ENCODE results near the gene TSC22D2. TPM values are rescaled to one million over a fixed set of nuclear protein-coding genes. Genes with fewer than 3 reads are reported as not detected.

The TSC22D2 gene
- total and polyA plus RNA-seq, 10 of the 15 experiments (the other 5 are each of a cell fraction or from before 2014, with no cell fraction given), result 7.4 to 19.4 (median 10.9) TPM

- TF ChIP-seq MXI1 (IDR thresholded peaks at IDR 0.05; ENCODE audit: low read depth, low read length), result no peak
Measured at GRCh38 chr3:150411106-150411460, 3.0 kb downstream of the TSC22D2 start (continued).

GRCh38 chr3:150411546-150411945 lies 3.4 kb downstream of the TSC22D2 start:
- Histone ChIP-seq H3K9ac (ENCODE audit: control insufficient read depth, insufficient read depth, low read length) (peak overlapping the region; percentile 92), H3K4me2 (ENCODE audit: control insufficient read depth, insufficient read depth) (peak overlapping the region; percentile 82), H3K27ac (ENCODE audit: control insufficient read depth, insufficient read depth) (no peak overlapping the region), H3K27me3 (replicated peaks in 1 of 2; ENCODE audit: control insufficient read depth in 2 of 2, insufficient read depth in 2 of 2, low read length in 1 of 2) (no peaks in the 10 kb centered on the region), H3K36me3 (ENCODE audit: control insufficient read depth in 2 of 2, insufficient read depth in 2 of 2, low read length in 1 of 2) (no peaks in the 10 kb centered on the region), H2AFZ (ENCODE audit: control insufficient read depth, low read depth, low read length) (no peak overlapping the region), H3K4me1 (ENCODE audit: control insufficient read depth, insufficient read depth, low read length) (no peaks in the 10 kb centered on the region), H3K9me3 (replicated peaks; ENCODE audit: control insufficient read depth, insufficient read depth, low read length) (no peaks in the 10 kb centered on the region), H4K20me1 (ENCODE audit: control insufficient read depth, insufficient read depth) (peaks cover 3% of the 10 kb centered on the region), H3K79me2 (ENCODE audit: control insufficient read depth, insufficient read depth, low read length) (peaks cover 79% of the 10 kb centered on the region), H3K4me3 (peak overlapping the region; percentile 96)
- POLR2A ChIA-PET, result interaction anchor here (1.0 to 1.8 kb wide), 8 partner anchors 8 to 195 kb away, joined by 3 to 5 read pairs (median 4); partner anchors contain the start of gene SELENOT
- in situ Hi-C loops (cut with MboI), result no loop called here
- BruUV-seq (replicated peaks), result TSS peak; percentile 45
- CTCF ChIA-PET, result interaction anchor here (0.6 to 4.5 kb wide), 13 partner anchors 8 to 348 kb away, joined by 3 to 35 read pairs (median 5); no protein-coding TSS in a partner anchor
- RAD21 ChIA-PET (ENCODE audit: unreplicated experiment), result interaction anchor here (0.8 to 2.8 kb wide), 12 partner anchors 9 to 191 kb away, joined by 3 to 22 read pairs (median 4); partner anchors contain the start of gene SELENOT
- FAIRE-seq (no peak), ATAC-seq (no peak), DNase-seq (ENCODE audit: low read depth, low spot score) (no peak)
- SMC1A ChIA-PET (ENCODE audit: uncharacterized antibody, unreplicated experiment), result interaction anchor here (0.6 to 7.0 kb wide), 26 partner anchors 8 to 443 kb away, joined by 3 to 50 read pairs (median 4); no protein-coding TSS in a partner anchor
- 0% methylated on average over 3 of the region's 3 CpGs for WGBS (ENCODE audit: insufficient coverage, insufficient replicate concordance, low lambda C conversion rate, missing lambda C conversion rate)
- no peak for TF ChIP-seq BRCA1 (IDR thresholded peaks at IDR 0.05; ENCODE audit: low read depth, low read length)
- intact Hi-C loops (cut with micrococcal nuclease; ENCODE audit: unreplicated experiment), result loop anchor here (5.0 kb wide), 3 partner anchors 86 to 191 kb away; partner anchors contain the start of gene SELENOT

DNA sequence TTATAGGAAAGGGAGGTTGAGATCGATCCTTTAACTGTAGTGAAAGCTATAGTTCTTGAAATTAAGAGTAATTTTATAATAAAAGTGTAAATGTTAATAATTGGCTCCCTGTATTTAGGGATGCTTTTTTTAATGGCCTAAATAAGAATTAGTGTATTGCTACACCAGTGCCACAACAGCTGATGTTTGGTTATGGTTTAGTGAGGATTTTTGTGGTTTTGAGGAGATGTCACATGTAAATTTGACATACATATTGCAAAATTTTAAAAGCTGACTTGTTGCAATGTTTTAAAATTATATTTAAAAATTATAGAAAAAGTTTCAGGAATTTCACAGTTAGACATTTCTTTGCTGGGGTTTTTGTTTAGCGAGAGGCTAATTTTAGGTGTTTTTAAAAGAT lies 3.9 kb downstream of the TSC22D2 start:
- Histone ChIP-seq H3K27me3 (replicated peaks in 1 of 2; ENCODE audit: control insufficient read depth in 2 of 2, insufficient read depth in 2 of 2, low read length in 1 of 2) (no peaks in the 10 kb centered on the region), H3K9me3 (replicated peaks; ENCODE audit: control insufficient read depth, insufficient read depth, low read length) (no peaks in the 10 kb centered on the region), H3K79me2 (ENCODE audit: control insufficient read depth, insufficient read depth, low read length) (peaks cover 83% of the 10 kb centered on the region), H3K4me1 (ENCODE audit: control insufficient read depth, insufficient read depth, low read length) (no peaks in the 10 kb centered on the region), H3K9ac (ENCODE audit: control insufficient read depth, insufficient read depth, low read length) (peak overlapping the region; percentile 92; the same call in 1 of the 2 replicates), H3K4me2 (ENCODE audit: control insufficient read depth, insufficient read depth) (peak overlapping the region; percentile 86; the same call in 1 of the 2 replicates), H2AFZ (ENCODE audit: control insufficient read depth, low read depth, low read length) (no peak overlapping the region), H4K20me1 (ENCODE audit: control insufficient read depth, insufficient read depth) (peaks cover 3% of the 10 kb centered on the region), H3K36me3 (ENCODE audit: control insufficient read depth in 2 of 2, insufficient read depth in 2 of 2, low read length in 1 of 2) (no peaks in the 10 kb centered on the region), H3K4me3 (peak overlapping the region; percentile 96), H3K27ac (ENCODE audit: control insufficient read depth, insufficient read depth) (no peak overlapping the region)
- DNase-seq (ENCODE audit: low read depth, low spot score), result no peak
- no TSS peak for BruUV-seq (replicated peaks)
- ChIA-PET SMC1A (ENCODE audit: uncharacterized antibody, unreplicated experiment) (interaction anchor here (0.6 to 7.0 kb wide), 30 partner anchors 7 to 444 kb away, joined by 3 to 50 read pairs (median 4); no protein-coding TSS in a partner anchor), POLR2A (interaction anchor here (0.7 to 1.8 kb wide), 10 partner anchors 8 to 199 kb away, joined by 3 to 6 read pairs (median 4); partner anchors contain the start of gene SELENOT), RAD21 (ENCODE audit: unreplicated experiment) (interaction anchor here (0.6 to 2.8 kb wide), 14 partner anchors 8 to 191 kb away, joined by 3 to 22 read pairs (median 4); partner anchors contain the start of gene SELENOT), CTCF (interaction anchor here (0.6 to 4.5 kb wide), 17 partner anchors 7 to 348 kb away, joined by 3 to 35 read pairs (median 4); no protein-coding TSS in a partner anchor)
- intact Hi-C loops (cut with micrococcal nuclease; ENCODE audit: unreplicated experiment) (loop anchor here (5.0 kb wide), 3 partner anchors 85 to 190 kb away; partner anchors contain the start of gene SELENOT), in situ Hi-C loops (cut with MboI) (no loop called here)
- no peak for ATAC-seq
- 2% methylated on average over 2 of the region's 2 CpGs for WGBS (ENCODE audit: insufficient coverage, insufficient replicate concordance, low lambda C conversion rate, missing lambda C conversion rate)
- FAIRE-seq, result no peak
- no peak for TF ChIP-seq RUNX3 (IDR thresholded peaks at IDR 0.05; ENCODE audit: low read length)
- no peak for TF ChIP-seq MTA3 (IDR thresholded peaks at IDR 0.05; ENCODE audit: borderline replicate concordance, low read length)
- TF ChIP-seq BACH1 (IDR thresholded peaks at IDR 0.05; ENCODE audit: borderline replicate concordance), result no peak
- TF ChIP-seq TCF7 (IDR thresholded peaks at IDR 0.05; ENCODE audit: borderline replicate concordance), result no peak
- TF ChIP-seq EZH2 (IDR thresholded peaks at IDR 0.05; ENCODE audit: borderline replicate concordance, control insufficient read depth, low read depth, low read length), result no peak
- no peak for TF ChIP-seq KLF5 (IDR thresholded peaks at IDR 0.05; ENCODE audit: partially characterized antibody)
- no peak for TF ChIP-seq PAX5 (IDR thresholded peaks at IDR 0.05; ENCODE audit: borderline replicate concordance, low read depth, low read length)
- TF ChIP-seq MEF2A (IDR thresholded peaks at IDR 0.05; ENCODE audit: insufficient read depth, low read depth, low read length), result no peak
- TF ChIP-seq ATF7 (IDR thresholded peaks at IDR 0.05; ENCODE audit: low read depth), result no peak
- TF ChIP-seq SREBF1 (IDR thresholded peaks at IDR 0.05; ENCODE audit: low read length), result no peak
- TF ChIP-seq HDAC6 (IDR thresholded peaks at IDR 0.05; ENCODE audit: unreplicated experiment), result no peak
- no peak for TF ChIP-seq LARP7 (IDR thresholded peaks at IDR 0.05)
- no peak for TF ChIP-seq ZNF384 (IDR thresholded peaks at IDR 0.05; ENCODE audit: borderline replicate concordance, low read depth, low read length)
- no peak for TF ChIP-seq FOS (IDR thresholded peaks at IDR 0.05; ENCODE audit: borderline replicate concordance, extremely low read depth, insufficient read length)
- TF ChIP-seq ASH2L (IDR thresholded peaks at IDR 0.05; ENCODE audit: borderline replicate concordance, low read depth), result no peak
- no peak for TF ChIP-seq STAT3 (IDR thresholded peaks at IDR 0.05; ENCODE audit: low read depth, low read length)

All from GM12878 (cell line).